Ishikawa (cell line): Measurements from ENCODE around the gene SLC15A3.

Experiments used
- EGR1 ChIP-seq: IDR thresholded peaks from 2 replicates; pipeline ENCODE4 v1.6.1; 2012
- FOXM1 ChIP-seq: IDR thresholded peaks from 2 replicates; pipeline ENCODE4 v1.6.1; 2012; ENCODE audit warnings: low read depth, borderline replicate concordance
- RAD21 ChIP-seq: IDR thresholded peaks from 2 replicates; pipeline ENCODE4 v1.6.1; 2012; ENCODE audit warnings: low read depth
- TCF12 ChIP-seq: IDR thresholded peaks from 2 replicates; pipeline ENCODE4 v1.6.1; 2012; ENCODE audit warnings: low read depth
- YY1 ChIP-seq: IDR thresholded peaks from 2 replicates; pipeline ENCODE4 v1.6.1; 2012; ENCODE audit warnings: low read depth
- ZBTB7A ChIP-seq: IDR thresholded peaks from 2 replicates; pipeline ENCODE4 v1.6.1; 2012; ENCODE audit warnings: low read depth
- TF ChIP-seq, protein P1 (sequence below): IDR thresholded peaks from 2 replicates; pipeline ENCODE4 v1.6.1; 2012

DNA sequence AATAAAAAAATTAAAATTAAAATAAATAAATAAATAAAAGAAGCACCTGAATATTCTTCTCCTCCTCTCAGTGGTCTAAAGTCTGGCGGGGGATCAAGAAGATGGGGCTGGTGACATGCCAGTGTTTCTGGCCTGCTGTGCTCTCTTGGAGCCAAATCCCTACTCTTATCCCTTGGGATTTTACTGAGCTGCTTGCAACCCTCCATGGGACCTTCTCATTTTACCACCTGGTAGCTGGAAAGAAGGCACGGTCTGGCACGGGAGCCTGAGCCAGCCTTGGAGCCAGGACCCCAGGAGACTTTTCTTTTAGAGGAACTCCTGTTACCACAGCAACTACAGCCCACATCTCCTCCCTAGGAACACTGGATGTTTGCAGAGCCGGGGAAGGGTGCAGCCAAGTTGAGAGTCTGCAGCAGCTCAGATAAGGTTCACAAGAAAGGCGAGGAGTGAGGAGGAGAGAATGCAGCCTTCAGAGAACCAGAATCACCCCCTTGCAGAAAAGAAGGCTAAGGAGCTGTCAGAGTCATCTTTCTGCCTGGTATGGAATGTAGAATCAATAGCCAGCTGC, 41.0 kb upstream of the SLC15A3 start:
- TF ChIP-seq TCF12 (no peak), EGR1 (no peak), FOXM1 (no peak), ZBTB7A (no peak), YY1 (no peak), RAD21 (no peak)
- TF ChIP-seq, protein P1, sequence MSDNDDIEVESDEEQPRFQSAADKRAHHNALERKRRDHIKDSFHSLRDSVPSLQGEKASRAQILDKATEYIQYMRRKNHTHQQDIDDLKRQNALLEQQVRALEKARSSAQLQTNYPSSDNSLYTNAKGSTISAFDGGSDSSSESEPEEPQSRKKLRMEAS, result no peak
